HG03045 (cell line): ENCODE measurements around the gene TMEM30A.

Experiments
- ATAC-seq: cut with Tn5 transposase; IDR thresholded peaks from one replicate; pipeline ENCODE4 v1.9.1; 2021; ENCODE audit warnings: mild to moderate bottlenecking, moderate library complexity; ENCODE audit not compliant: unreplicated experiment

TMEM30A gene

GRCh38 chr6:75284632-75285282 is at the start of gene TMEM30A:
TSS of gene TMEM30A (minus strand) at chr6:75284792. CDS start at chr6:75284638, 154 bp downstream.
- peak; percentile 94 for ATAC-seq

GRCh38 chr6:75333676-75334200 is 49.1 kb upstream of the TMEM30A start:
- no peak for ATAC-seq

GRCh38 chr6:75331151-75331550 is 46.6 kb upstream of the TMEM30A start:
- ATAC-seq, result no peak

GRCh38 chr6:75329703-75330102 is 45.1 kb upstream of the TMEM30A start:
- no peak for ATAC-seq

- ATAC-seq, result no peak
Measured at GRCh38 chr6:75327807-75328206, 43.2 kb upstream of the TMEM30A start.

- no peak for ATAC-seq
Measured at GRCh38 chr6:75326557-75327258, 42.1 kb upstream of the TMEM30A start.

GRCh38 chr6:75318900-75319299 is 34.3 kb upstream of the TMEM30A start:
- ATAC-seq, result no peak

- ATAC-seq, result no peak
Measured at GRCh38 chr6:75317503-75318206, 33.1 kb upstream of the TMEM30A start.

- no peak for ATAC-seq
Measured at GRCh38 chr6:75315978-75316377, 31.4 kb upstream of the TMEM30A start.

- ATAC-seq, result no peak
Measured at GRCh38 chr6:75308250-75308988, 23.8 kb upstream of the TMEM30A start.

- no peak for ATAC-seq
Measured at GRCh38 chr6:75307364-75308004, 22.9 kb upstream of the TMEM30A start.

- no peak for ATAC-seq
Measured at GRCh38 chr6:75306064-75306463, 21.5 kb upstream of the TMEM30A start.

GRCh38 chr6:75305573-75305972 is 21.0 kb upstream of the TMEM30A start:
- no peak for ATAC-seq

GRCh38 chr6:75302280-75302679 is 17.7 kb upstream of the TMEM30A start:
- ATAC-seq, result no peak

GRCh38 chr6:75301537-75301936 is 16.9 kb upstream of the TMEM30A start:
- ATAC-seq, result no peak

- ATAC-seq, result no peak
Measured at GRCh38 chr6:75301088-75301487, 16.5 kb upstream of the TMEM30A start.

- ATAC-seq, result no peak
Measured at GRCh38 chr6:75300531-75300855, 15.9 kb upstream of the TMEM30A start.

- ATAC-seq, result no peak
Measured at GRCh38 chr6:75299801-75300530, 15.4 kb upstream of the TMEM30A start.

- no peak for ATAC-seq
Measured at GRCh38 chr6:75296811-75297779, 12.5 kb upstream of the TMEM30A start.
